Suprapubic skin (tissue), 3 donors: Measurements from ENCODE around the gene CLASP2.

Experiments used
- CTCF ChIP-seq, 2 donors: fragments of 200-600 bp in 1 of 2; fragments of 450-650 bp in 1 of 2; sonication (generic) in 1 of 2; IDR thresholded peaks; one replicate each; pipeline ENCODE4 v1.5.1; 2016 to 2019; ENCODE audit warnings: antibody characterized with exemption in 2 of 2, mild to moderate bottlenecking in 1 of 2, moderate library complexity in 1 of 2
- EP300 ChIP-seq: sonication (generic); formaldehyde crosslinking; IDR thresholded peaks from one replicate; pipeline ENCODE4 v1.6.1; 2017; ENCODE audit warnings: antibody characterized with exemption
- POLR2A ChIP-seq, 2 donors: fragments of 450-650 bp; IDR thresholded peaks; one replicate each; pipeline ENCODE4 v1.6.1; 2017; ENCODE audit warnings: antibody characterized with exemption in 2 of 2, mild to moderate bottlenecking in 2 of 2, moderate library complexity in 2 of 2

GRCh38 chr3:33488683-33489082 lies 229.4 kb downstream of the CLASP2 start:
- no peak for TF ChIP-seq CTCF (IDR thresholded peaks at IDR 0.05)
- TF ChIP-seq EP300 = no peak
- TF ChIP-seq POLR2A (IDR thresholded peaks at IDR 0.05) = no peak
